IPS DF 6.9 (cell line): Measurements from ENCODE around the gene CYP2J2.
"Not testable (repeated sequence)": the region's sequence is repeated elsewhere in the genome, so short reads cannot be mapped to it uniquely, and the experiment has no call there.

Experiments used
- DNase-seq: peaks from one replicate; pipeline ENCODE4 v3.0.0-alpha.2; 2013; ENCODE audit warnings: low read depth, low spot score
- H3K27ac ChIP-seq: one replicate; pipeline ENCODE4 v1.5.1; 2013; ENCODE audit warnings: low read length, control low read depth
- H3K27me3 ChIP-seq: 2 replicates; pipeline ENCODE4 v1.6.1; 2013; ENCODE audit warnings: mild to moderate bottlenecking, low read length; ENCODE audit not compliant: control insufficient read depth, insufficient read depth
- H3K36me3 ChIP-seq: 2 replicates; pipeline ENCODE4 v1.6.1; 2013; ENCODE audit warnings: low read length; ENCODE audit not compliant: control insufficient read depth, insufficient read depth
- H3K4me1 ChIP-seq: 2 replicates; pipeline ENCODE4 v1.6.1; 2013; ENCODE audit warnings: low read length; ENCODE audit not compliant: control insufficient read depth, insufficient read depth
- H3K4me3 ChIP-seq: 2 replicates; pipeline ENCODE4 v1.5.1; 2013; ENCODE audit warnings: mild to moderate bottlenecking, low read length
- H3K9me3 ChIP-seq: 2 replicates; pipeline ENCODE4 v1.6.1; 2013; ENCODE audit warnings: low read length, inconsistent platforms; ENCODE audit not compliant: control insufficient read depth, insufficient read depth
- WGBS: extraction: QIAGEN DNeasy Blood & Tissue Kit; methylation state at CpG from one replicate; pipeline ENCODE4 v1.1.7; 2013; ENCODE audit warnings: mixed read lengths, missing lambda C conversion rate; ENCODE audit not compliant: insufficient read length, insufficient coverage; 5-methylcytosine and 5-hydroxymethylcytosine counted together

CYP2J2 gene

DNA sequence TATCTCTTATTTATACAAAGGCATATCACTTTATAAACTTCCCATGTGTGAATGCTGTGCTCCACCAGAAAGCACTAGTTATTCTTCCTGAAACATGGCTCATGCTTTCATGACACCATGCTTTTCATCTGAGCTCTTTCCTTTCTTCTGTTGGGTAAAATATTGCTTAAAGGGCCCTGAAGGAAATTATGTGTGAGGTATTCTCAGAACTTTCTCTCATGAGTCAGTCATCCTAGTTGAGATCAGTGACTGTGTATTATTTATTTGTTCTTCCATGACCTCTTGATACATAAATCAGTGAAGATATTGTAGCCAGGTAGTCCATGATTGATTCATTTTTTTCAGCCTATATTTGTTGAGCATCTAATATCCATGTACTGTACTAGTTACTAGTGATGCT lies 54.8 kb downstream of the CYP2J2 start:
- DNase-seq: no peak
- H3K4me1 ChIP-seq: no peaks in the 10 kb centered on the region
- no peaks in the 10 kb centered on the region for H3K27me3 ChIP-seq
- H3K4me3 ChIP-seq: no peak overlapping the region
- H3K27ac ChIP-seq: no peak overlapping the region
- no peaks in the 10 kb centered on the region for H3K9me3 ChIP-seq
- H3K36me3 ChIP-seq: 0 out of 2 replicates have a peak, but pooled peaks cover 2% of the 10 kb centered on the region

DNA sequence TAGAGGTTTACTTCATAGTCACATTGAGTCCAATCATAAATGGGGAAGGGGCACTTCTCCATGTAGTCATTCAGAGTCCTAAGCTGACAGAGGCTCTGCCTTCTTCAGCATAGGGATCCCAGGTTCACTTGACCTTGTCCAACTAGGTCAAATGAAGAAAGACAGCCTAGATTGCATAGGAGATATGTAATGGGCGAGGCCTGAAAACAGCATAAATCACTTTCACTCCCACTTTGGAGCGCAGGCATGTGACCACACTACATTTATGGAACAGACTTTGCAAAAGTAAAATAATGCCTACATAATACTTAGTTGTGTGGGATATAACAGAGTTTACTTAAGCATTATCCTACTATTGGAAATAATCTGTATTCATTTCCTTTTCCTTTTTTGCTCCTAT lies 60.1 kb downstream of the CYP2J2 start:
- no CpG with 5 or more reads among the region's 2 CpGs for WGBS
- Histone ChIP-seq H3K27ac (no peak overlapping the region), H3K36me3 (peaks cover 3% of the 10 kb centered on the region; the same call in 1 of the 2 replicates), H3K4me3 (no peak overlapping the region), H3K27me3 (no peaks in the 10 kb centered on the region), H3K4me1 (no peaks in the 10 kb centered on the region), H3K9me3 (no peaks in the 10 kb centered on the region)
- no peak for DNase-seq

- H3K4me3 ChIP-seq: no peak overlapping the region
- no peaks in the 10 kb centered on the region for H3K9me3 ChIP-seq
Measured at GRCh38 chr1:59857679-59858354, 68.8 kb downstream of the CYP2J2 start.

DNA sequence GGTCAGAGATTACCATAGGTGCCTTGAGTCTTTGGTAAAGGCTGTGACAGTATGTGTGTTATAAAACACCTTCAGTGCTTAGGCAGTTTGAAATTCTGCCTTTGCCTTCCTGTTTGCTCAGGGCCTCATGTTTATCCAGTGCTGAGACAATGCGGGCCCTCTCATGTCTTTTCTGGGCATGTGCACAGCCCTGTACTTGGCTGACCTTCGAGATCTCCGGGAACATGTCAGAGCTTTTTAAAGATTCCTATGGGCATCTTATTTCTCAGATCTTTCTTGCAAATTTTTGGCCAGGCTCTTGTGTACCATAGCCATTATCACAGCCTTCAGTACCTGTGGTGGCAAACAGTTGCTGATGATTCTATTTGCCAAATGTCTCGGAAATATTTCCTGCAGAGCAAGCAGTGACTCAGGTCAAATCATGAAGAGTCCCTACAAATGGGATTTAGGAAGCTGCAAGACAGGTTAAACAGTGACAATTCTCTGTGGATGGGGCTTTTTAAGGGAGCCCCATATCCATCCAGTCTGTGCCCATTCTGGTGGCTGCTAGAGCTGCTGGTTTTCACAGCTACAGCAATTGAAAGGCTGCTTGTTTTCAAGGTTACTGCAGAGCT lies 69.7 kb downstream of the CYP2J2 start:
- DNase-seq: no peak
- H3K36me3 ChIP-seq: no peaks in the 10 kb centered on the region
- WGBS: no CpG with 5 or more reads among the region's 4 CpGs
- no peak overlapping the region for H3K4me3 ChIP-seq
- no peak overlapping the region for H3K27ac ChIP-seq
- no peaks in the 10 kb centered on the region for H3K4me1 ChIP-seq
- no peaks in the 10 kb centered on the region for H3K27me3 ChIP-seq
- no peaks in the 10 kb centered on the region for H3K9me3 ChIP-seq

More at GRCh38 chr1:59857679-59858354, 68.8 kb downstream of the CYP2J2 start:
- DNase-seq: no peak
- Histone ChIP-seq H3K36me3 (no peaks in the 10 kb centered on the region), H3K4me1 (no peaks in the 10 kb centered on the region), H3K27me3 (no peaks in the 10 kb centered on the region), H3K27ac (no peak overlapping the region)
- WGBS: no CpG with 5 or more reads among the region's 5 CpGs

GRCh38 chr1:59855297-59855696 lies 71.3 kb downstream of the CYP2J2 start:
- no CpG with 5 or more reads among the region's 1 CpG for WGBS
- not testable (repeated sequence) for H3K4me3 ChIP-seq, DNase-seq, H3K9me3 ChIP-seq, H3K27ac ChIP-seq, H3K27me3 ChIP-seq, H3K4me1 ChIP-seq, H3K36me3 ChIP-seq

GRCh38 chr1:59852117-59852516 lies 74.5 kb downstream of the CYP2J2 start:
- no peak for DNase-seq
- no CpG with 5 or more reads among the region's 1 CpG for WGBS

GRCh38 chr1:59846895-59847282 lies 79.7 kb downstream of the CYP2J2 start:
- Histone ChIP-seq H3K36me3 (no peaks in the 10 kb centered on the region), H3K9me3 (no peaks in the 10 kb centered on the region), H3K27ac (no peak overlapping the region), H3K4me3 (no peak overlapping the region), H3K27me3 (no peaks in the 10 kb centered on the region), H3K4me1 (no peaks in the 10 kb centered on the region)
- no peak for DNase-seq
- WGBS: no CpG with 5 or more reads among the region's 2 CpGs

More at GRCh38 chr1:59852117-59852516, 74.5 kb downstream of the CYP2J2 start:
- no peaks in the 10 kb centered on the region for H3K27me3 ChIP-seq
- no peaks in the 10 kb centered on the region for H3K4me1 ChIP-seq
- no peak overlapping the region for H3K27ac ChIP-seq
- H3K36me3 ChIP-seq: no peaks in the 10 kb centered on the region
- no peaks in the 10 kb centered on the region for H3K9me3 ChIP-seq
- H3K4me3 ChIP-seq: no peak overlapping the region

- H3K36me3 ChIP-seq: no peaks in the 10 kb centered on the region
- no peak overlapping the region for H3K4me3 ChIP-seq
- H3K9me3 ChIP-seq: no peaks in the 10 kb centered on the region
- no peaks in the 10 kb centered on the region for H3K27me3 ChIP-seq
- H3K4me1 ChIP-seq: no peaks in the 10 kb centered on the region
- H3K27ac ChIP-seq: no peak overlapping the region
- DNase-seq: no peak
- WGBS: no CpG with 5 or more reads among the region's 3 CpGs
Measured at GRCh38 chr1:59846209-59846894, 80.2 kb downstream of the CYP2J2 start.

DNA sequence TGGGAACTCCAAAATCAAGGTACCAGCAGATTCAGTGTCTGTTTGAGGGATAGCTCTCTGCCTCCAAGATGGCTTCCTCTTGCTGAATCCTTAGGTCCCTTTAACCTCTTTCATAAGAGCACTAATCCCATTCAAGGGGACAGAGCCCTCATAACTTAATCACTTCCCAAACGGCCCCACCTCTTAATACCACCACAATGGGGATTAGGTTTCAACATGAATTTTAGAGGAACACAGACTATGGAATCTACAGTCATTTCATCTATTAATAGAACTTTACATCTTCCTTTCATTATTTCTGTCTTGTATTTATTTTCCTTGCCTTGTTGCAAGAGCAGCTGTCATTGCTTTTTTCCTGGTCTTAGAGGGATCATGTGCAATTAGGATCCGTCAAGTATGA lies 81.5 kb downstream of the CYP2J2 start:
- no CpG with 5 or more reads among the region's 2 CpGs for WGBS
- H3K36me3 ChIP-seq: no peaks in the 10 kb centered on the region
- no peak overlapping the region for H3K27ac ChIP-seq
- no peaks in the 10 kb centered on the region for H3K27me3 ChIP-seq
- H3K9me3 ChIP-seq: no peaks in the 10 kb centered on the region
- H3K4me3 ChIP-seq: no peak overlapping the region
- H3K4me1 ChIP-seq: no peaks in the 10 kb centered on the region
- DNase-seq: no peak
